HG03378 (cell line): ENCODE measurements around the gene SEC62.

ENCODE experiments used
- ATAC-seq: cut with Tn5 transposase; IDR thresholded peaks from one replicate; pipeline ENCODE4 v1.9.1; 2021; ENCODE audit warnings: mild to moderate bottlenecking, moderate library complexity; ENCODE audit not compliant: unreplicated experiment

The SEC62 gene

DNA sequence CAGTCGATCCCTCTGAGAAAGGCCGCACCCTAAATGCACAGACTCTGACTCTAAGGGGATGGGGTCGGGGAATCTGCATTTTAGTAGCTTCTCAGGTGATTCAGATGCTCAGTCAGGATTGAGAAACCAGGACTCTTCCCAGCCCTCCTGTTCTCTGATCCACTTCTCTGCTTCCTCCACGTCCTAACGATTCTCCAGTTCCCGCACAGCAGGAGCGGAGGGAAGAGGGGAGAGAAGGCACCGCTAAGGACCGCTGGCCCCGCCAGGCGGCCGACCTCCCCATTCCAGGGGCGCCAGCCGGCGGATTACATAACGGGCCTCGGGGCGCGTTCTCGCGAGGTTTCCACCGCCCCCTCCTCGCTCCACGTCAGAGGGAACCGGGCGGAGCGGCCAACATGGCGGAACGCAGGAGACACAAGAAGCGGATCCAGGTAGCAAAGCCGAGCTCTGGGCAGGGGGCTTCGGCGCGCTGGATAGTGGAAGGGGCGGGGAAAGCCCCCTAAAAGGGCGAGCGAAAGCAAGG lies at the start of gene SEC62:
Gene SEC62 (plus strand): TSS at position 380 of the 523 bp plus-strand sequence. CDS start 16 bp downstream, at position 396.
- ATAC-seq = peak; percentile 84

DNA sequence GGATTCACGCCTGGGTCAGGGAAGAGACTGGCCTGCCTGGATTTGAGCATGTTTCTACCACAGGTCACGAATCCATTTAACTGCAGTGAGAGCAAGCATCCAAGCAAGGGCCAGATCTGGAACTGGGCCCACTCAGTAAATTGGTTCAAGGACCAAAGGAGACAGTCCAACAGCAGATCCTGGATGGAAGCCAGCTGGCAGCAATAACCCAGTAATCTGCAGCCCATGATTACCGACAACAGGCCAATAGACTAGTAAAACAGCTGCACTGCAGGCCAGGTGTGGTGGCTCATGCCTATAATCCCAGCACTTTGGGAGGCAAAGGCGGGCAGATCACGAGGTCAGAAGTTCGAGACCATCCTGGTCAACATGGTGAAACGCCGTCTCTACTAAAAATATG lies 43.4 kb upstream of the SEC62 start:
- ATAC-seq = no peak

DNA sequence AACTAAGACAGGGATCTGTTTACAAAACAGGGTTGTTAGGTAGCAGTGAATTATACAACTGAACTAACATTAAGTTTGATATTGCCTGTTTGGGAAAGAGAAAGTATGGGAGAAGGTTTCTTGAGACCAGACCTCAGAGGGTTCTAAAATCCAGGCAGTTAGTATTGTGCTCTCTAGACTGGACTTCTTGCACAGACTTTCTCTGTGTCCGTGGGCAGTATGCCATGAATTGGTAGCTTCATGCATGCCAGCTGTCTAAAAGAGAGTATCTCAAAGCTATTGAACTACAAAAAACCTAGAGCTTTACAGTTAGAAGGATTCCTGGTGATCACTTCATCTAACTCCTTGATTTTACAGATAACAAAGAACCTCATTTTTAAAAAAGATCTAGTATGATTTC lies 42.8 kb upstream of the SEC62 start:
- no peak for ATAC-seq

GRCh38 chr3:169929830-169930519 lies 36.6 kb upstream of the SEC62 start:
- no peak for ATAC-seq

DNA sequence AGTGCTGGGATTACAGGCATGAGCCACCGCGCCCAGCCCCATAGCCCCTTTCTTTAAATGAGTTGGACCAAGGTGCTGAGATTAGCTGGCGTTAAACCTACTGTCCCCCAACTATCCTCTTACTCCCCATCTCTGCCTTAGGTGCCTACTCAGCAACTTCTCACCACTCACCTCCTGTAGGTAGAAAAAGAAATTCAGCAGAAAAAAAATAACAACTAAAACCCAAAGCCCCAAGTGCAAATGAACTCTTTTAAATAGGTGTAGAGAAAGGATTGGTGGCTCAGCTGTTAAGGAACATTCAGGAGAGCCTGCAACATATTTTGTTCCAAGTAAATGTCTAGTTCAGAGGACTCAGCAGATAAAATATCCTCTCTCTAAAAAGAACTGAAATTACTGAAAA lies 35.8 kb upstream of the SEC62 start:
- no peak for ATAC-seq

DNA sequence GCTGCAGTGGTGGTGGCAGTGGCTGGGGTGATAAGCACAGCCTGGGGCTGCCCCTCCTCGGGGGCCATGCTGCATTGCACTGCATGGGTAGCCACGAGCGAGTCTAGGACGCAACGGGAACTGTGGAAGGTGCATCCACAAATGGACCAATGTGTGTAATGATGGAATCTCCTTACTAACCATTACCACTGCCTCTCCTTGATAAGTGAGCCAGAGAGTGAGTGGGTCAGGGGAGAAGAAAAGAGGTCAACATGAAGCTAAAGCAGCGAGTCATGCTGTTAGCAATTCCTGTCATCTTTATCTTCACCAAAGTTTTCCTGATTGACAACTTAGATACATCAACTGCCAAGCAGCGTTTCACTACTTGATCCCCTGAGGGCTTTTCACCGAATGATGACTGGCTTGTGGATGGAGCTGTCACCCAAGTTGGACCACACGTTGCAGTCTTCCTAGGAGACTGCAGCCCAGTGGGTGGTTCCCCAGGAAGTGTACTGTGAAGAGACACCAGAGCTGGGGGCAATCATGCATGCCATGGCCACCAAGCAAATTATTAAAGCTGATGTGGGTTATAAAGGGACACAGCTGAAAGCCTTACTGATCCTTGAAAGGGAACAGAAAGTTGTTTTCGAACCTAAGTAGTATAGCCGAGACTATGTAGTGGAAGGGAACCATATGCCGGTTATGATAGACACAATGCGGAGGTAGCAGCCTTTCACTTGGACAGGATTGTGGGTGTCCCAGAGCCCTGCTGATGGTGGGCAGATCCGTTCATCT lies 34.7 kb upstream of the SEC62 start:
- peak; percentile 95 for ATAC-seq

- ATAC-seq = no peak
Measured at GRCh38 chr3:169939320-169939719, 27.3 kb upstream of the SEC62 start.

- ATAC-seq = no peak
Measured at GRCh38 chr3:169939751-169940150, 26.9 kb upstream of the SEC62 start.

DNA sequence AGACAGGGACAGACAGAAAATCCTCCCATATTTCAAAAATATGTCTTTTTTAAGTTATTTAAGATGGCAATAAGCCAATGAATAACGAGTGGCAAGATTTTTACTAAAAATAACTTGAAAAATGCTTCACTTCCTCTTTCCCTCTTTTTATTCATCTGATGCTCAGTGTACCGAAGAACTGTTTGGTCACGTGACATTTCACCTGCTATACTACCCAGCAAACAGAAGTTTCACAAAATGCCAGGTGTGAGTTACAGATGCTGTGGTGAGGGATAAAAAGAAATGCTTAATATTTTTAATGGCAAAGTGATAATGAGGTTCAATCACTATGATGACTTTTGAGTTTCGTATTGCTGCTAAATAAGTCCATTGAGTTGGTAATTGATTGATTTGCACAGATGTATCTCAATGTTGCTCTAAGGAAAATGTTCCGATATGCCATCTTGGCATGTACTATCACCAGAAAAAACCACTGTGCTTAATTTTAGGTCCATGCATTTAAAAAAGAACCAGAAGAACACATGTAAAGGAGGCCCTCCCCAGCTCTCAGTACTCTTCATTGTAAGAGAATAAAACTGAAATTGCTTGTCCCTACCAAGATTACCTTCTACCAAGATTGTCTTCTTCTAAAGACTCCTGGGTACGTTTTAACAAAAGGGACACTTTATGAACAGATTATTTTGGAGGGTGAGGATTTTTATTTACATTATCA lies 26.0 kb upstream of the SEC62 start:
- ATAC-seq = peak; percentile 76

DNA sequence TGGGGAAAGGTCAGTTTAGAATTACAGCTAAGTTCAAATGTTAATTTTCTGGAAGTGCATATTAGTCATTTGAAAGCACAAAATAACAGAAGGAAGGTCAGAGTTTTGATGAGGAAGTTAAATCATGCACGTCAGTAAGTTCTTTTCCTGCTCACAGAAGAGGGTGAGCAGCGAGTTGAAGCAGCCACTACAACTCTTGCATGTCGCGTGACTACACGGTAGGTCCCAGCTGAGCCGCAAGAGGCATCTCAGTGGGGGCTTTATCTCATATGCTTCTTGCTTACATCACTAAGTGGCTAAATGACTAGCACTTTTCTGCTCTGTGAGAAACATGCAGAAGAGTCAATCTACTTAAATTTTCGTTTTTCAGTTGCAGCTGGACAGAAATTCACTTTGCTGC lies 21.3 kb upstream of the SEC62 start:
- ATAC-seq = peak; percentile 85

GRCh38 chr3:169946336-169946735 lies 20.3 kb upstream of the SEC62 start:
- ATAC-seq = no peak

GRCh38 chr3:169948559-169949448 lies 17.8 kb upstream of the SEC62 start:
- ATAC-seq = no peak

GRCh38 chr3:169952045-169952444 lies 14.6 kb upstream of the SEC62 start:
- no peak for ATAC-seq

DNA sequence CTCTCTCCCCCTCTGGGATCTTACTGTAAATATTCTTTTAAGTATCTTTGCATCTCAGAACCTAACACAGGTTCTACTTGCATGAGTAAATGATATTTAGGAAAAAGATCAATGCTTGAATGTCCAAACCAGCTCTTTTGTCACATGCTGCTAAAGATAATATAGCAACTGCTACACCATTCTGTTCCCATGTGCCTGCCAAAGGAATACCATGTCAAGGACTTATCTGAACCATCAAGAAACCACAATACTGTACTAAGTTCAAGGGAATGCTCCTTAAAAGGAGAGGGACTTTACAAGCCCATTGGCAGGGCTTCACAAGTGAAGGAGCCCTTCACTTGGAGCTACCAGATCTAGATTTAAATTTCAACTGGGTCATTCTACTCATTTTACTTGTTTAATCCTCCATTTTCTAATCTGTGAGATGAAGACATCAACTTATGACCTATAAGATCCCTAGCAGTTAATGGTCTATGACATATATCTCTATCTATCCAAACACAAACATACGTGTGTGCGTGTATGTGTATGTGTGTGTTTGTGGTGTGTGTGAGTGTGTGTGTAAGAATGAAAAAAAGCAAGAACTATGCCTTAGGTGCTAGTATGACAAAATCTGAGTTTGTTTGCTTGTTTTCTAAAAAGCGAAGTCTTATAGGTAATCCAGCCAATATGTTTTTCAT lies 13.0 kb upstream of the SEC62 start:
- ATAC-seq = peak; percentile 13

- peak; percentile 89 for ATAC-seq
Measured at GRCh38 chr3:169954142-169954756, 12.4 kb upstream of the SEC62 start.

- no peak for ATAC-seq
Measured at GRCh38 chr3:169955406-169955805, 11.2 kb upstream of the SEC62 start.

DNA sequence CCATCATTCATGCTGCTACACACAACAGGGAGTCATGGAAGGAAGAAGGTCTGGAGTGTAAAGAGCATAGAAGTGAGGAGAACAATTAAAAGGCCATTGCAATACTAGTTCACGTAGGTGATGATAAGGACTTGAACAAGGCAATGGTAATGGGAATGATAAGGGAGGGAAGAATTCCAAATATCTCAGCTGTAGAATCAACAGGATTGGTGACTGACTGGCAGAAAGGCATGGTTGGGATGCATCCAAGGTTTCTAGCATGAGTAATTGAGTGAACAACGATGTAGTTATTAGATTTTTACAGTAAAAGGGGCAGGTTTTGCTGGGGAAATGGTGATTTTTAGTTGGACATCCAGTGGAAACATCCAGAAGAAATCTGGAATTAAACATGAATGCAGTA lies 2.4 kb upstream of the SEC62 start:
- no peak for ATAC-seq

DNA sequence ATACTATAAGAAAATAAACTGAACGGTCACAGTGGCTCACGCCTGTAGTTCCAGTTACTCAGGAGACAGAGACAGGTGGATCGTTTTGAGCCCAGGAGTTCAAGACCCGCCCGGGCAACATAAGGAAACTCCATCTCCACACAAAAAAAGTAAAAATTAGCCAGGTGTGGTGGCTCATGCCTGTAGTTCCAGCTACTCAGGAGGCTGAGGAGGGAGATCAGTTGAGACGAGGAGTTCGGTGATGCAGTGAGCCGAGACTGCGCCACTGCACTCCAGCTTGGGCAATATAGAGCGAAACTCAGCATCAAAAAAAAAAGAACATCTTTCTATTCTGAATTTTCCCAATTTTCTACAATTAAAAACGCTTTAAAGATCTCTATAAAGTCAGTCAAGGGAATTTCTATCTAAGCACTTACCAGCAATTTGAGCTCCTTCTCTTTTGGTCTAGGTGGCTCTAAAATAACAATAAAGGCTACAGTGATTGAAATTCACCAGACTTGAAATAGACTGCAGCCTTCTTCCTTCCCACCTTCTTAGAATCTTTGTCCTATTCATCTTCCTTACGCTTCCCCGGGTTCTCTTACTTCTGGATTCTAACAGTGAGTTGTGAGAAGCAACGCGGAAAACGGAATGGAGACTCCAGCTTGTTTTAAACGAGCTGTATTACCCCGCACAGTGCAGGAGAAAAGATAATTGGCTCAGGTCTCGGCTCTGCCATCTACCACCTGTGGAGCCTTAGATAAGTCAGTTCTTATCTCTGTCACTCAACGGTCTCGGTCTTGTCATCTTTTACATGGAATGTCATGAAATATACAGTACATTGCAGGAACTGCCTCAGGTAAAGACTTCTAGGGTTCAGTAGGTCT lies 812 bp upstream of the SEC62 start:
- ATAC-seq = peak; percentile 21
